Measurements from ENCODE around the gene PKD1L1.

- TF ChIP-seq, protein P1, sequence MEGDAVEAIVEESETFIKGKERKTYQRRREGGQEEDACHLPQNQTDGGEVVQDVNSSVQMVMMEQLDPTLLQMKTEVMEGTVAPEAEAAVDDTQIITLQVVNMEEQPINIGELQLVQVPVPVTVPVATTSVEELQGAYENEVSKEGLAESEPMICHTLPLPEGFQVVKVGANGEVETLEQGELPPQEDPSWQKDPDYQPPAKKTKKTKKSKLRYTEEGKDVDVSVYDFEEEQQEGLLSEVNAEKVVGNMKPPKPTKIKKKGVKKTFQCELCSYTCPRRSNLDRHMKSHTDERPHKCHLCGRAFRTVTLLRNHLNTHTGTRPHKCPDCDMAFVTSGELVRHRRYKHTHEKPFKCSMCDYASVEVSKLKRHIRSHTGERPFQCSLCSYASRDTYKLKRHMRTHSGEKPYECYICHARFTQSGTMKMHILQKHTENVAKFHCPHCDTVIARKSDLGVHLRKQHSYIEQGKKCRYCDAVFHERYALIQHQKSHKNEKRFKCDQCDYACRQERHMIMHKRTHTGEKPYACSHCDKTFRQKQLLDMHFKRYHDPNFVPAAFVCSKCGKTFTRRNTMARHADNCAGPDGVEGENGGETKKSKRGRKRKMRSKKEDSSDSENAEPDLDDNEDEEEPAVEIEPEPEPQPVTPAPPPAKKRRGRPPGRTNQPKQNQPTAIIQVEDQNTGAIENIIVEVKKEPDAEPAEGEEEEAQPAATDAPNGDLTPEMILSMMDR (IDR thresholded peaks at IDR 0.05): no peak
- no peak for TF ChIP-seq TCF12 (IDR thresholded peaks at IDR 0.05)
- no peak for TF ChIP-seq EP300 (IDR thresholded peaks at IDR 0.05; ENCODE audit: borderline replicate concordance in 1 of 2, low read depth in 1 of 2, low read length in 1 of 2)
- TF ChIP-seq POLR2AphosphoS5 (IDR thresholded peaks at IDR 0.05; ENCODE audit: low read depth, low read length): no peak
- no peak for TF ChIP-seq TAF1 (IDR thresholded peaks at IDR 0.05; ENCODE audit: borderline replicate concordance, low read depth, low read length)
- TF ChIP-seq MXI1 (IDR thresholded peaks at IDR 0.05; ENCODE audit: low read depth, low read length): no peak
- TF ChIP-seq SMC3 (IDR thresholded peaks at IDR 0.05; ENCODE audit: low read depth, low read length): no peak
- no peak for TF ChIP-seq CHD2 (IDR thresholded peaks at IDR 0.05; ENCODE audit: low read length, partially characterized antibody)
These were observed 201.1 kb downstream of the PKD1L1 start for GRCh38 chr7:47747160-47747559.

All from SK-N-SH (cell line).